ENCODE results near the gene EID2. TPM values are rescaled to one million over a fixed set of nuclear protein-coding genes. Genes with fewer than 3 reads are reported as not detected.

Gene EID2
- total and polyA plus RNA-seq, 2 of the 4 experiments (the other 2 are of a cell fraction): 5.7 to 9.8 TPM

DNA sequence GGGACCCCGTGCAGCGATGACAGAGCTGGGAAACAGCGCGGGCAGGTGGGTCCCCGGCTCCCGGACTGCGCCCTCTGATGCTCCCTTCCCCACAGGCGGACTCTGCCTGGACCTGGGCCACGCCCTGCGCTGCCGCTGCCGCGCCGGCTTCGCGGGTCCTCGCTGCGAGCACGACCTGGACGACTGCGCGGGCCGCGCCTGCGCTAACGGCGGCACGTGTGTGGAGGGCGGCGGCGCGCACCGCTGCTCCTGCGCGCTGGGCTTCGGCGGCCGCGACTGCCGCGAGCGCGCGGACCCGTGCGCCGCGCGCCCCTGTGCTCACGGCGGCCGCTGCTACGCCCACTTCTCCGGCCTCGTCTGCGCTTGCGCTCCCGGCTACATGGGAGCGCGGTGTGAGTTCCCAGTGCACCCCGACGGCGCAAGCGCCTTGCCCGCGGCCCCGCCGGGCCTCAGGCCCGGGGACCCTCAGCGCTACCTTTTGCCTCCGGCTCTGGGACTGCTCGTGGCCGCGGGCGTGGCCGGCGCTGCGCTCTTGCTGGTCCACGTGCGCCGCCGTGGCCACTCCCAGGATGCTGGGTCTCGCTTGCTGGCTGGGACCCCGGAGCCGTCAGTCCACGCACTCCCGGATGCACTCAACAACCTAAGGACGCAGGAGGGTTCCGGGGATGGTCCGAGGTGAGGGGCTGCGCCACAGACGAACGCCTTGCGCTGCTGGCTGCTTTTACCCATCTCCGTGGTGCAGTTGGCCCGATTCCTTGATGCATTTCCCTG, 32.8 kb downstream of the EID2 start:
- H3K9ac ChIP-seq (ENCODE audit: low read depth, low read length): peak overlapping the region; percentile 33; the same call in 1 of the 2 replicates
- in situ Hi-C loops (cut with MboI; ENCODE audit: low sequenced_read_pairs): no loop called here

More for the DNA sequence above, 32.8 kb downstream of the EID2 start:
- Histone ChIP-seq H2BK15ac (ENCODE audit: low read depth, low read length) (no peak overlapping the region), H4K8ac (ENCODE audit: low read depth in 2 of 2, low read length in 2 of 2) (peak overlapping the region; percentile 66 to 97), H4K20me1 (ENCODE audit: insufficient read depth, low read length) (no peaks in the 10 kb centered on the region), H2AK5ac (ENCODE audit: low read depth, low read length) (no peak overlapping the region), H3K18ac (ENCODE audit: low read depth, low read length) (no peak overlapping the region), H3K27ac (ENCODE audit: insufficient read depth, low read length) (no peak overlapping the region), H2BK5ac (ENCODE audit: low read depth, low read length, poor library complexity, severe bottlenecking) (no peak overlapping the region), H3K9me3 (ENCODE audit: control insufficient read depth, insufficient read depth, low read length) (no peaks in the 10 kb centered on the region), H2BK20ac (ENCODE audit: low read depth, low read length) (no peak overlapping the region), H2AK9ac (replicated peaks; ENCODE audit: low read depth, low read length, poor library complexity) (peak overlapping the region; percentile 93), H4K91ac (ENCODE audit: insufficient read depth, low read depth, low read length) (no peak overlapping the region), H3K14ac (replicated peaks; ENCODE audit: low read depth, low read length) (no peak overlapping the region; the same call in 1 of the 2 replicates), H3K4me3 (ENCODE audit: insufficient read depth, low read depth, low read length) (peak overlapping the region; percentile 65), H2BK120ac (ENCODE audit: low read depth, low read length) (no peak overlapping the region), H2AFZ (replicated peaks; ENCODE audit: low read length, poor library complexity) (peak overlapping the region; percentile 97), H3K4ac (ENCODE audit: low read depth, low read length) (peak overlapping the region; percentile 50; the same call in 1 of the 2 replicates), H3K27me3 (ENCODE audit: control insufficient read depth, insufficient read depth, low read length) (peaks cover 23% of the 10 kb centered on the region; the same call in 1 of the 2 replicates), H3K4me1 (ENCODE audit: control insufficient read depth, insufficient read depth, low read length) (no peaks in the 10 kb centered on the region), H3K4me2 (ENCODE audit: low read depth, low read length) (peak overlapping the region; percentile 75), H3K23ac (ENCODE audit: low read depth, low read length) (0 out of 2 replicates have a peak overlapping the region, but pooled peaks have one; percentile 85), H3K56ac (ENCODE audit: extremely low read depth, insufficient read depth, low read length) (no peak overlapping the region), H3K79me1 (ENCODE audit: low read depth in 1 of 2, low read length in 2 of 2) (no peaks in the 10 kb centered on the region), H3K36me3 (ENCODE audit: control insufficient read depth, insufficient read depth, low read length) (no peaks in the 10 kb centered on the region), H4K5ac (ENCODE audit: low read depth, low read length) (peak overlapping the region; percentile 30; the same call in 1 of the 2 replicates), H3K9me1 (ENCODE audit: insufficient read depth, low read length) (peaks cover 3% of the 10 kb centered on the region; the same call in 1 of the 2 replicates)
- DNase-seq (peak; percentile 67), ATAC-seq (ENCODE audit: low read depth) (peak; percentile 90)
- TF ChIP-seq, protein P1, sequence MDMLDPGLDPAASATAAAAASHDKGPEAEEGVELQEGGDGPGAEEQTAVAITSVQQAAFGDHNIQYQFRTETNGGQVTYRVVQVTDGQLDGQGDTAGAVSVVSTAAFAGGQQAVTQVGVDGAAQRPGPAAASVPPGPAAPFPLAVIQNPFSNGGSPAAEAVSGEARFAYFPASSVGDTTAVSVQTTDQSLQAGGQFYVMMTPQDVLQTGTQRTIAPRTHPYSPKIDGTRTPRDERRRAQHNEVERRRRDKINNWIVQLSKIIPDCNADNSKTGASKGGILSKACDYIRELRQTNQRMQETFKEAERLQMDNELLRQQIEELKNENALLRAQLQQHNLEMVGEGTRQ (IDR thresholded peaks at IDR 0.05; ENCODE audit: low read depth, low read length): peak; percentile 66
- TF ChIP-seq MXI1 (IDR thresholded peaks at IDR 0.05; ENCODE audit: borderline replicate concordance, low read depth, low read length) (peak; percentile 14; the same call in 1 of the 2 replicates), RCOR1 (IDR thresholded peaks at IDR 0.05; ENCODE audit: insufficient replicate concordance, low read length) (no peak), BHLHE40 (IDR thresholded peaks at IDR 0.05; ENCODE audit: low read depth, low read length) (peak; percentile 85)
- intact Hi-C loops (cut with micrococcal nuclease): no loop called here
- no TSS peak for BruUV-seq (replicated peaks)
- CTCF ChIA-PET: interaction anchor here (0.6 kb wide), 1 partner anchor 24 kb away, joined by 3 read pairs; no protein-coding TSS in a partner anchor
- POLR2A ChIA-PET (ENCODE audit: unreplicated experiment): no interaction called here
- 3% methylated on average over 76 of the region's 96 CpGs; no CpG with 5 or more reads in 1 of the 2 experiments for WGBS, 2 experiments (ENCODE audit: extremely low coverage in 2 of 2, insufficient read length in 1 of 2)
- dilution Hi-C loops (cut with HindIII; ENCODE audit: low sequenced_read_pairs, unreplicated experiment): no loop called here

Measured in IMR-90 (cell line).